Measurements from ENCODE around the gene NFASC.

- TF ChIP-seq TEAD1 (CRISPR knock-in tag; IDR thresholded peaks at IDR 0.05): no peak
- TF ChIP-seq, protein P1, sequence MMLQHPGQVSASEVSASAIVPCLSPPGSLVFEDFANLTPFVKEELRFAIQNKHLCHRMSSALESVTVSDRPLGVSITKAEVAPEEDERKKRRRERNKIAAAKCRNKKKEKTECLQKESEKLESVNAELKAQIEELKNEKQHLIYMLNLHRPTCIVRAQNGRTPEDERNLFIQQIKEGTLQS (CRISPR knock-in tag; conservative IDR thresholded peaks at IDR 0.05): no peak
Measured at GRCh38 chr1:205017001-205017400, 146.3 kb downstream of the NFASC start.

All from WTC11 (cell line).